PC-9 (cell line): ENCODE data around the gene CIAO2B. TPM values are rescaled to one million over a fixed set of nuclear protein-coding genes. Genes with fewer than 3 reads are reported as not detected.
"Not testable (repeated sequence)": the region's sequence is repeated elsewhere in the genome, so short reads cannot be mapped to it uniquely, and the experiment has no call there.

Experiments used
- BruUV-seq: library from RNA; stranded (reverse); fragments of 400-500 nt; replicated peaks from 2 replicates; lab custom pipeline; 2021; lab: Mats Ljungman, UMichigan
- CTCF ChIA-PET: fragments of 300-600 bp; sonication (Branson Sonifier 250); formaldehyde crosslinking; loops from one replicate; lab custom pipeline; 2022; ENCODE audit warnings: antibody characterized with exemption; lab: Charles Lee
- POLR2A ChIA-PET: fragments of 300-600 bp; sonication (Branson Sonifier 250); formaldehyde crosslinking; loops from one replicate; lab custom pipeline; 2022; ENCODE audit warnings: antibody characterized with exemption; ENCODE audit not compliant: unreplicated experiment; lab: Charles Lee
- DNase-seq, 2 experiments: peaks; one replicate each; pipeline versions ENCODE4 v3.0.0 to v3.0.0-alpha.2; 2015 to 2022; ENCODE audit warnings: mixed read lengths in 1 of 2
- H2AFZ ChIP-seq: fragments of 200-600 bp; sonication (generic); 2 replicates; pipeline ENCODE4 v1.8.1; 2017; ENCODE audit warnings: antibody characterized with exemption
- H3F3A ChIP-seq: fragments of 200-600 bp; sonication (generic); 2 replicates; pipeline ENCODE4 v1.8.1; 2017; ENCODE audit warnings: antibody characterized with exemption, mild to moderate bottlenecking, low read depth; ENCODE audit not compliant: insufficient read depth
- H3K27ac ChIP-seq: fragments of 200-600 bp; sonication (generic); 2 replicates; pipeline ENCODE4 v1.6.1; 2016; ENCODE audit warnings: mixed run types
- H3K27me3 ChIP-seq: fragments of 200-600 bp; sonication (generic); 2 replicates; pipeline ENCODE4 v1.6.1; 2016; ENCODE audit warnings: low read depth, mixed run types; ENCODE audit not compliant: insufficient read depth
- H3K36me3 ChIP-seq: fragments of 200-600 bp; sonication (generic); 2 replicates; pipeline ENCODE4 v1.6.1; 2016; ENCODE audit warnings: low read depth, mixed run types
- H3K4me1 ChIP-seq: fragments of 200-600 bp; sonication (generic); replicated peaks from 2 replicates; pipeline ENCODE4 v1.6.1; 2016; ENCODE audit warnings: mixed run types; ENCODE audit not compliant: insufficient read depth
- H3K4me2 ChIP-seq: fragments of 200-600 bp; sonication (generic); 2 replicates; pipeline ENCODE4 v1.6.1; 2017; ENCODE audit warnings: mixed run types
- H3K4me3 ChIP-seq: fragments of 200-600 bp; sonication (generic); 2 replicates; pipeline ENCODE4 v1.6.1; 2016; ENCODE audit warnings: mixed run types
- H3K79me2 ChIP-seq: fragments of 200-600 bp; sonication (generic); 2 replicates; pipeline ENCODE4 v1.6.1; 2017; ENCODE audit warnings: low read depth, mixed run types
- H3K9me2 ChIP-seq: fragments of 200-600 bp; sonication (generic); 2 replicates; pipeline ENCODE4 v1.8.1; 2017; ENCODE audit warnings: mild to moderate bottlenecking; ENCODE audit not compliant: insufficient read depth
- H3K9me3 ChIP-seq: fragments of 200-600 bp; sonication (generic); 2 replicates; pipeline ENCODE4 v1.8.1; 2016; ENCODE audit warnings: low read depth; ENCODE audit not compliant: insufficient read depth
- H4K20me1 ChIP-seq: fragments of 200-600 bp; sonication (generic); 2 replicates; pipeline ENCODE4 v1.8.1; 2017; ENCODE audit not compliant: insufficient read depth
- EZH2 ChIP-seq: fragments of 200-600 bp; sonication (generic); IDR thresholded peaks from 2 replicates; pipeline ENCODE4 v1.8.0; 2017; ENCODE audit warnings: antibody characterized with exemption, low read depth
- intact Hi-C: fragments of 100-400 bp; cut with micrococcal nuclease; formaldehyde crosslinking; loops from one replicate; pipeline ENCODE4 v1.10.0; 2022; ENCODE audit not compliant: unreplicated experiment
- total RNA-seq: library from RNA; stranded (reverse); gene quantifications from 2 replicates; pipeline ENCODE4 v1.2.3, GENCODE V29; 2021
- TF ChIP-seq, protein P1 (sequence below): fragments of 200-600 bp; sonication (generic); conservative IDR thresholded peaks from 2 replicates; pipeline ENCODE4 v1.6.1; 2017; ENCODE audit warnings: mixed run types, antibody characterized with exemption, mild to moderate bottlenecking, moderate library complexity

CIAO2B gene
- total RNA-seq, 1 experiment from 2014 or later, result 87.1 TPM

DNA sequence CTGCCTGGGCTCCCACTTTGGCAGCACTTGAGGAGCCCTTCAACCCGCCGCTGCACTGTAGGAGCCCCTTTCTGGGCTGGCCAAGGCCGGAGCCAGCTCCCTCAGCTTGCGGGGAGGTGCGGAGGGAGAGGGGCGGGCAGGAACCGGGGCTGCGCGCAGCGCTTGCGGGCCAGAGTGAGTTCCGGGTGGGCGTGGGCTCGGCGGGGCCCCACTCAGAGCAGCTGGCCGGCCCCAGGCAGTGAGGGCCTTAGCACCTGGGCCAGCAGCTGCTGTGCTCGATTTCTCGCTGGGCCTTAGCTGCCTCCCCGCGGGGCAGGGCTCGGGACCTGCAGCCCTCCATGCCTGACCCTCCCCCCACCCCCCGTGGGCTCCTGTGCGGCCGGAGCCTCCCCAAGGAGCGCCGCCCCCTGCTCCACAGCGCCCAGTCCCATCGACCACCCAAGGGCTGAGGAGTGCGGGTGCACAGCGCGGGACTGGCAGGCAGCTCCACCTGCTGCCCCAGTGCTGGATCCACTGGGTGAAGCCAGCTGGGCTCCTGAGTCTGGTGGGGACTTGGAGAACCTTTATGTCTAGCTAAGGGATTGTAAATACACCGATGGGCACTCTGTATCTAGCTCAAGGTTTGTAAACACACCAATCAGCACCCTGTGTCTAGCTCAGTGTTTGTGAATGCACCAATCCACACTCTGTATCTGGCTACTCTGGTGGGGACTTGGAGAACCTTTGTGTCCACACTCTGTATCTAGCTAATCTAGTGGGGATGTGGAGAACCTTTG lies 40.1 kb upstream of the CIAO2B start:
- H3K4me2 ChIP-seq, DNase-seq, H2AFZ ChIP-seq, H3K36me3 ChIP-seq, H3K79me2 ChIP-seq, BruUV-seq, H3F3A ChIP-seq, H4K20me1 ChIP-seq, H3K4me3 ChIP-seq, intact Hi-C loops, H3K9me3 ChIP-seq, H3K27me3 ChIP-seq, H3K27ac ChIP-seq, H3K9me2 ChIP-seq: not testable (repeated sequence)
- CTCF ChIA-PET, result interaction anchor here (0.5 to 0.7 kb wide), 3 partner anchors 8 to 119 kb away, joined by 3 to 5 read pairs (median 3); no protein-coding TSS in a partner anchor
- POLR2A ChIA-PET, result interaction anchor here (0.5 kb wide), 1 partner anchor 144 kb away, joined by 16 read pairs; no protein-coding TSS in a partner anchor
- H3K4me1 ChIP-seq, result peaks cover 17% of the 10 kb centered on the region

DNA sequence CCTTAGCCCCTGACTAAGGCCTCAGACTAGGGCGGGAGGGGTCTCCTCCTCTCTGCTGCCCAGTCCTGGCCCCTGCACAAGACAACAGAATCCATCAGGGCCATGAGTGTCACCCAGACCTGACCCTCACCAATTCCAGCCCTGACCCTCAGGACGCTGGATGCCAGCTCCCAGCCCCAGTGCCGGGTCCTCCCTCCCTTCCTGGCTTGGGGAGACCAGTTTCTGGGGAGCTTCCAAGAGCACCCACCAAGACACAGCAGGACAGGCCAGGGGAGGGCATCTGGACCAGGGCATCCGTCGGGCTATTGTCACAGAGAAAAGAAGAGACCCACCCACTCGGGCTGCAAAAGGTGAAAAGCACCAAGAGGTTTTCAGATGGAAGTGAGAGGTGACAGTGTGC lies 39.5 kb upstream of the CIAO2B start:
- no peak overlapping the region for H3K4me3 ChIP-seq
- no peak overlapping the region for H2AFZ ChIP-seq
- H3K4me1 ChIP-seq, result peaks cover 17% of the 10 kb centered on the region
- H3K27ac ChIP-seq, result no peak overlapping the region
- intact Hi-C loops, result no loop called here
- H3K79me2 ChIP-seq, result no peaks in the 10 kb centered on the region
- ChIA-PET CTCF (interaction anchor here (0.5 kb wide), 1 partner anchor 8 kb away, joined by 3 read pairs; no protein-coding TSS in a partner anchor), POLR2A (interaction anchor here (0.5 kb wide), 1 partner anchor 144 kb away, joined by 16 read pairs; no protein-coding TSS in a partner anchor)
- H4K20me1 ChIP-seq, result no peaks in the 10 kb centered on the region
- no peak overlapping the region for H3K4me2 ChIP-seq
- H3K36me3 ChIP-seq, result no peaks in the 10 kb centered on the region
- H3K9me3 ChIP-seq, result no peaks in the 10 kb centered on the region
- H3K27me3 ChIP-seq, result no peaks in the 10 kb centered on the region
- no TSS peak for BruUV-seq
- no peak for DNase-seq
- H3K9me2 ChIP-seq, result no peaks in the 10 kb centered on the region
- H3F3A ChIP-seq, result no peaks in the 10 kb centered on the region
- no peak for TF ChIP-seq EZH2
- TF ChIP-seq, protein P1, sequence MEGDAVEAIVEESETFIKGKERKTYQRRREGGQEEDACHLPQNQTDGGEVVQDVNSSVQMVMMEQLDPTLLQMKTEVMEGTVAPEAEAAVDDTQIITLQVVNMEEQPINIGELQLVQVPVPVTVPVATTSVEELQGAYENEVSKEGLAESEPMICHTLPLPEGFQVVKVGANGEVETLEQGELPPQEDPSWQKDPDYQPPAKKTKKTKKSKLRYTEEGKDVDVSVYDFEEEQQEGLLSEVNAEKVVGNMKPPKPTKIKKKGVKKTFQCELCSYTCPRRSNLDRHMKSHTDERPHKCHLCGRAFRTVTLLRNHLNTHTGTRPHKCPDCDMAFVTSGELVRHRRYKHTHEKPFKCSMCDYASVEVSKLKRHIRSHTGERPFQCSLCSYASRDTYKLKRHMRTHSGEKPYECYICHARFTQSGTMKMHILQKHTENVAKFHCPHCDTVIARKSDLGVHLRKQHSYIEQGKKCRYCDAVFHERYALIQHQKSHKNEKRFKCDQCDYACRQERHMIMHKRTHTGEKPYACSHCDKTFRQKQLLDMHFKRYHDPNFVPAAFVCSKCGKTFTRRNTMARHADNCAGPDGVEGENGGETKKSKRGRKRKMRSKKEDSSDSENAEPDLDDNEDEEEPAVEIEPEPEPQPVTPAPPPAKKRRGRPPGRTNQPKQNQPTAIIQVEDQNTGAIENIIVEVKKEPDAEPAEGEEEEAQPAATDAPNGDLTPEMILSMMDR, result no peak

DNA sequence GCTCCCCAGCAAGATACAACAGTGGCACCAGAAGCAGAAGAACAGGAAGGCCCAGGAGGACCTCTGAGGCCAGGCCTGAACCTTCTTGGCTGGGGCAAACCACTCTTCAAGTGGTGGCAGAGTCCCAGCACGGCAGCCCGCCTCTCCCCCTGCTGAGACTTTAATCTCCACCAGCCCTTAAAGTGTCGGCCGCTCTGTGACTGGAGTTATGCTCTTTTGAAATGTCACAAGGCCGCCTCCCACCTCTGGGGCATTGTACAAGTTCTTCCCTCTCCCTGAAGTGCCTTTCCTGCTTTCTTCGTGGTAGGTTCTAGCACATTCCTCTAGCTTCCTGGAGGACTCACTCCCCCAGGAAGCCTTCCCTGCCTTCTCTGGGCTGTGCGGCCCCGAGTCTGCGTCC lies 38.8 kb upstream of the CIAO2B start:
- ChIA-PET POLR2A (no interaction called here), CTCF (no interaction called here)
- no peaks in the 10 kb centered on the region for H3F3A ChIP-seq
- no peak overlapping the region for H2AFZ ChIP-seq
- no peaks in the 10 kb centered on the region for H3K9me3 ChIP-seq
- no peak for TF ChIP-seq EZH2
- TF ChIP-seq, protein P1, result no peak
- H3K27me3 ChIP-seq, result no peaks in the 10 kb centered on the region
- DNase-seq, result no peak
- H4K20me1 ChIP-seq, result no peaks in the 10 kb centered on the region
- no TSS peak for BruUV-seq
- no peak overlapping the region for H3K4me3 ChIP-seq
- intact Hi-C loops, result no loop called here
- H3K4me1 ChIP-seq, result peaks cover 17% of the 10 kb centered on the region
- no peaks in the 10 kb centered on the region for H3K9me2 ChIP-seq
- no peak overlapping the region for H3K4me2 ChIP-seq
- no peak overlapping the region for H3K27ac ChIP-seq
- no peaks in the 10 kb centered on the region for H3K79me2 ChIP-seq
- no peaks in the 10 kb centered on the region for H3K36me3 ChIP-seq
